HepG2 (cell line): Measurements from ENCODE around the gene PANX1.

Source experiments
- BCLAF1 ChIP-seq: fragments of 450-650 bp; IDR thresholded peaks from 2 replicates; pipeline ENCODE4 v1.6.1; 2017; ENCODE audit warnings: mild to moderate bottlenecking
- CAMTA2 ChIP-seq: sonication (generic); formaldehyde crosslinking; IDR thresholded peaks from 2 replicates; pipeline ENCODE4 v1.4.0; 2020; ENCODE audit warnings: mild to moderate bottlenecking, missing genetic modification reagents, borderline replicate concordance
- CREB1 ChIP-seq, 2 experiments: fragments of 450-650 bp in 1 of 2; IDR thresholded peaks; 2 replicates each; pipeline ENCODE4 v1.6.1; 2016 to 2017; ENCODE audit warnings: control low read depth in 1 of 2, mild to moderate bottlenecking in 1 of 2, missing compliant biosample characterization in 1 of 2, missing genetic modification characterization in 1 of 2
- KMT2A ChIP-seq: sonication (generic); formaldehyde crosslinking; IDR thresholded peaks from 2 replicates; pipeline ENCODE4 v1.4.0; 2020; ENCODE audit warnings: missing genetic modification reagents
- MAFF ChIP-seq: IDR thresholded peaks from 2 replicates; pipeline ENCODE4 v1.6.1; 2011; ENCODE audit warnings: low read depth, low read length, improper control_type of control experiment
- MYC ChIP-seq: sonication (generic); formaldehyde crosslinking; IDR thresholded peaks from 2 replicates; pipeline ENCODE4 v1.9.0; 2021; ENCODE audit warnings: missing genetic modification reagents, borderline replicate concordance
- RAD21 ChIP-seq: fragments of 450-650 bp; formaldehyde crosslinking; IDR thresholded peaks from 2 replicates; pipeline ENCODE4 v1.5.0; 2020; ENCODE audit warnings: mild to moderate bottlenecking
- TARDBP ChIP-seq: sonication (generic); formaldehyde crosslinking; IDR thresholded peaks from 2 replicates; pipeline ENCODE4 v1.8.0; 2022; ENCODE audit warnings: mild to moderate bottlenecking, missing genetic modification reagents
- ZNF296 ChIP-seq: sonication (generic); formaldehyde crosslinking; conservative IDR thresholded peaks from 2 replicates; pipeline ENCODE4 v1.5.0; 2020; ENCODE audit warnings: mild to moderate bottlenecking, missing genetic modification reagents
- ZNF331 ChIP-seq: sonication (generic); formaldehyde crosslinking; IDR thresholded peaks from 2 replicates; pipeline ENCODE4 v1.4.0; 2020; ENCODE audit warnings: missing genetic modification reagents
- TF ChIP-seq, protein P1 (sequence below): sonication (generic); formaldehyde crosslinking; IDR thresholded peaks from 2 replicates; pipeline ENCODE4 v1.5.0; 2020; ENCODE audit warnings: mild to moderate bottlenecking, missing genetic modification reagents, moderate library complexity
- TF ChIP-seq, protein P2 (sequence below): sonication (generic); formaldehyde crosslinking; IDR thresholded peaks from 2 replicates; pipeline ENCODE4 v1.8.1; 2023; ENCODE audit warnings: mild to moderate bottlenecking, inconsistent platforms, moderate library complexity, missing genetic modification reagents, borderline replicate concordance
- TF ChIP-seq, protein P3 (sequence below): sonication (generic); formaldehyde crosslinking; IDR thresholded peaks from 2 replicates; pipeline ENCODE4 v1.4.0; 2020; ENCODE audit warnings: mild to moderate bottlenecking, missing genetic modification reagents

DNA sequence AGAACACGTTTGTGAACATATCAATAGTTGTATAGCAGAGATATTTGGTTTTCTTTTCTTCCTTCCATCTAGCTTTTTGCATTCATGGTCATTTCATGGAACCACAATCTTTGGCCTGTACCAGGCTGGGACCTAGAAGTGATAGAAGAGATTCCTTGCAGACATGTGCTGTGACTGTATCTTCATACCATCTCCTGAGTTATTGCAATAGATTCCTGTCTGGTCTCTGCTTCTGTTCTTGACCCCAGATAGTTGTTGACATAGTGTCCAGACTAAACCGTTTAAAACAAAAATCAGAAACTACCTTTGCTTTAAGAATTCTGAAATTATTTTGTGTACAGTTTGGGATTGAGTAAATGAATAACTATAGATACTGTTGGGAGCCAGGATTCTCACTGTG is 16.8 kb downstream of the PANX1 start:
- TF ChIP-seq TARDBP (CRISPR knock-in tag) (no peak), MAFF (no peak), ZNF296 (CRISPR knock-in tag) (no peak), KMT2A (CRISPR knock-in tag) (no peak), BCLAF1 (no peak), ZNF331 (CRISPR knock-in tag) (no peak), CAMTA2 (CRISPR knock-in tag) (no peak), CREB1 (IDR thresholded peaks at IDR 0.05) (no peak), CREB1 (CRISPR knock-in tag; IDR thresholded peaks at IDR 0.05) (no peak), RAD21 (CRISPR knock-in tag) (no peak), MYC (CRISPR knock-in tag) (no peak)
- TF ChIP-seq, protein P1, sequence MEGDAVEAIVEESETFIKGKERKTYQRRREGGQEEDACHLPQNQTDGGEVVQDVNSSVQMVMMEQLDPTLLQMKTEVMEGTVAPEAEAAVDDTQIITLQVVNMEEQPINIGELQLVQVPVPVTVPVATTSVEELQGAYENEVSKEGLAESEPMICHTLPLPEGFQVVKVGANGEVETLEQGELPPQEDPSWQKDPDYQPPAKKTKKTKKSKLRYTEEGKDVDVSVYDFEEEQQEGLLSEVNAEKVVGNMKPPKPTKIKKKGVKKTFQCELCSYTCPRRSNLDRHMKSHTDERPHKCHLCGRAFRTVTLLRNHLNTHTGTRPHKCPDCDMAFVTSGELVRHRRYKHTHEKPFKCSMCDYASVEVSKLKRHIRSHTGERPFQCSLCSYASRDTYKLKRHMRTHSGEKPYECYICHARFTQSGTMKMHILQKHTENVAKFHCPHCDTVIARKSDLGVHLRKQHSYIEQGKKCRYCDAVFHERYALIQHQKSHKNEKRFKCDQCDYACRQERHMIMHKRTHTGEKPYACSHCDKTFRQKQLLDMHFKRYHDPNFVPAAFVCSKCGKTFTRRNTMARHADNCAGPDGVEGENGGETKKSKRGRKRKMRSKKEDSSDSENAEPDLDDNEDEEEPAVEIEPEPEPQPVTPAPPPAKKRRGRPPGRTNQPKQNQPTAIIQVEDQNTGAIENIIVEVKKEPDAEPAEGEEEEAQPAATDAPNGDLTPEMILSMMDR (CRISPR knock-in tag): no peak
- TF ChIP-seq, protein P2, sequence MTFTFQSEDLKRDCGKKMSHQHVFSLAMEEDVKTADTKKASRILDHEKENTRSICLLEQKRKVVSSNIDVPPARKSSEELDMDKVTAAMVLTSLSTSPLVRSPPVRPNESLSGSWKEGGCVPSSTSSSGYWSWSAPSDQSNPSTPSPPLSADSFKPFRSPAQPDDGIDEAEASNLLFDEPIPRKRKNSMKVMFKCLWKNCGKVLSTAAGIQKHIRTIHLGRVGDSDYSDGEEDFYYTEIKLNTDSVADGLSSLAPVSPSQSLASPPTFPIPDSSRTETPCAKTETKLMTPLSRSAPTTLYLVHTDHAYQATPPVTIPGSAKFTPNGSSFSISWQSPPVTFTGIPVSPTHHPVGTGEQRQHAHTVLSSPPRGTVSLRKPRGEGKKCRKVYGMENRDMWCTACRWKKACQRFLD: no peak
- TF ChIP-seq, protein P3, sequence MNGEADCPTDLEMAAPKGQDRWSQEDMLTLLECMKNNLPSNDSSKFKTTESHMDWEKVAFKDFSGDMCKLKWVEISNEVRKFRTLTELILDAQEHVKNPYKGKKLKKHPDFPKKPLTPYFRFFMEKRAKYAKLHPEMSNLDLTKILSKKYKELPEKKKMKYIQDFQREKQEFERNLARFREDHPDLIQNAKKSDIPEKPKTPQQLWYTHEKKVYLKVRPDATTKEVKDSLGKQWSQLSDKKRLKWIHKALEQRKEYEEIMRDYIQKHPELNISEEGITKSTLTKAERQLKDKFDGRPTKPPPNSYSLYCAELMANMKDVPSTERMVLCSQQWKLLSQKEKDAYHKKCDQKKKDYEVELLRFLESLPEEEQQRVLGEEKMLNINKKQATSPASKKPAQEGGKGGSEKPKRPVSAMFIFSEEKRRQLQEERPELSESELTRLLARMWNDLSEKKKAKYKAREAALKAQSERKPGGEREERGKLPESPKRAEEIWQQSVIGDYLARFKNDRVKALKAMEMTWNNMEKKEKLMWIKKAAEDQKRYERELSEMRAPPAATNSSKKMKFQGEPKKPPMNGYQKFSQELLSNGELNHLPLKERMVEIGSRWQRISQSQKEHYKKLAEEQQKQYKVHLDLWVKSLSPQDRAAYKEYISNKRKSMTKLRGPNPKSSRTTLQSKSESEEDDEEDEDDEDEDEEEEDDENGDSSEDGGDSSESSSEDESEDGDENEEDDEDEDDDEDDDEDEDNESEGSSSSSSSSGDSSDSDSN (CRISPR knock-in tag): no peak
